ENCODE measurements around the gene PNRC1.
"Not testable (repeated sequence)": the region's sequence is repeated elsewhere in the genome, so short reads cannot be mapped to it uniquely, and the experiment has no call there.

The PNRC1 gene

DNA sequence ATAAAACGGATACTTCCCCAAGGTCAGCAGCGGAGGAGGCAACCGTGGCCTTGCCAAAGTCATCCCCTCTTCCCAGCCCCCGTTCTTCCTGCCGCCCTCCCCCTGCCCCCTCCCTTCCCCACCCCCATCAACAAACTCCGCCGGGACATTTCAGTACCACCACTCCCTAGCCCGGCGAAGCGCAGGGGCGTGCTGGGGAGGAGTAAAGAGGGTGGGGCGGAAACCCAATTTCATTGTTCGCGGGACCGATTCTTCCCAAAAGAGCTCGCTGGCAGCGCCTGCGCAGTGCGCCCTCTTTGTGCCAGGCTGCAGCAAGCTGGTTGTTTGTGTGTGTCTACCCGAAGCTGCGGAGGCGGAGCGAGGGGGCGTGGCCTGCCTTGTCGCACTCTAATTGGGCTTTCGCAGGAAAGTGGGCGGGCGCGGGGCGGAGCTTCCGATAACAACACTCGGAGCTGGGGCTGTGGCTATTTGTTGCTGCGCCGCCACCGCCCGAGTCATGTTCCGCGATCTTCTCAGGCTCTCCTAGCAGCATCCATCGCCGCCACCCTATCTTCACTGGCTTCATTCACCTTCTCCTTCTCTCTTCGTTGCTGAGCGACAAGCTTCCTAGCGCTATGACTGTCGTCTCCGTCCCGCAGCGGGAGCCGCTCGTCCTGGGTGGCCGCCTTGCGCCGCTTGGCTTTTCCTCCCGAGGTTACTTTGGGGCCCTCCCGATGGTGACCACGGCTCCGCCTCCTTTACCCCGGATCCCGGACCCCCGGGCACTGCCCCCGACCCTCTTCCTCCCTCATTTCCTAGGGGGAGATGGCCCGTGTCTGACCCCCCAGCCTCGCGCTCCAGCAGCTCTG is at the start of gene PNRC1:
Gene PNRC1 (plus strand): TSS at position 471 of the 848 bp plus-strand sequence. CDS start 144 bp downstream, at position 615.
- peak within 1 kb of the TSS; percentile 80 for H3K4me3 ChIP-seq (ENCODE audit: low read depth, low read length)
- DNase-seq (ENCODE audit: low read depth), result peak; percentile 82
- TF ChIP-seq, protein P1, sequence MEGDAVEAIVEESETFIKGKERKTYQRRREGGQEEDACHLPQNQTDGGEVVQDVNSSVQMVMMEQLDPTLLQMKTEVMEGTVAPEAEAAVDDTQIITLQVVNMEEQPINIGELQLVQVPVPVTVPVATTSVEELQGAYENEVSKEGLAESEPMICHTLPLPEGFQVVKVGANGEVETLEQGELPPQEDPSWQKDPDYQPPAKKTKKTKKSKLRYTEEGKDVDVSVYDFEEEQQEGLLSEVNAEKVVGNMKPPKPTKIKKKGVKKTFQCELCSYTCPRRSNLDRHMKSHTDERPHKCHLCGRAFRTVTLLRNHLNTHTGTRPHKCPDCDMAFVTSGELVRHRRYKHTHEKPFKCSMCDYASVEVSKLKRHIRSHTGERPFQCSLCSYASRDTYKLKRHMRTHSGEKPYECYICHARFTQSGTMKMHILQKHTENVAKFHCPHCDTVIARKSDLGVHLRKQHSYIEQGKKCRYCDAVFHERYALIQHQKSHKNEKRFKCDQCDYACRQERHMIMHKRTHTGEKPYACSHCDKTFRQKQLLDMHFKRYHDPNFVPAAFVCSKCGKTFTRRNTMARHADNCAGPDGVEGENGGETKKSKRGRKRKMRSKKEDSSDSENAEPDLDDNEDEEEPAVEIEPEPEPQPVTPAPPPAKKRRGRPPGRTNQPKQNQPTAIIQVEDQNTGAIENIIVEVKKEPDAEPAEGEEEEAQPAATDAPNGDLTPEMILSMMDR (IDR thresholded peaks at IDR 0.05; ENCODE audit: control insufficient read depth, extremely low read depth, insufficient read depth), result no peak

- no peak for DNase-seq (ENCODE audit: low read depth)
- TF ChIP-seq, protein P1 (IDR thresholded peaks at IDR 0.05; ENCODE audit: control insufficient read depth, extremely low read depth, insufficient read depth), result no peak
- H3K4me3 ChIP-seq (ENCODE audit: low read depth, low read length), result no peak overlapping the region
These were observed 48.0 kb upstream of the PNRC1 start for GRCh38 chr6:89032599-89032998.

DNA sequence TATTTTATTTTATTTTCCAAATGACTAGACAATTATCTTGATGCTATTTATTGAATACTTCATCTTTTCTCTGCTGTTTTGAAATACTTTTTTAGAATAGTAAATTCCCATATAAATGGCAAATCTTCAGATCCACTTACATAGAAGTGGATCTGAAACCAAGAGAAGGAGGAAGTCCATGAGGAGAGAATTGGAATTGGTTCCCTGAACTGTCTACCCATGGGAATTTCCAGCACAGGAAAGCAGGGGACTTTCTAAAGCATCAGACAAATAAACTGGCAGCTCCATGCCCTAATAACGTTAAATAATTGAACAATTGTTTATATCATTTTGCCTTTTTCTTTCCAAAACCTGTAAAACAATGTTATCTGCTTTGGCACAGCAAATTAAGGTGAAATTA is 47.1 kb upstream of the PNRC1 start:
- no peak overlapping the region for H3K4me3 ChIP-seq (ENCODE audit: low read depth, low read length)
- TF ChIP-seq, protein P1 (IDR thresholded peaks at IDR 0.05; ENCODE audit: control insufficient read depth, extremely low read depth, insufficient read depth), result no peak
- no peak for DNase-seq (ENCODE audit: low read depth)

GRCh38 chr6:89034116-89034515 is 46.4 kb upstream of the PNRC1 start:
- not testable (repeated sequence) for DNase-seq (ENCODE audit: low read depth); H3K4me3 ChIP-seq (ENCODE audit: low read depth, low read length)

DNA sequence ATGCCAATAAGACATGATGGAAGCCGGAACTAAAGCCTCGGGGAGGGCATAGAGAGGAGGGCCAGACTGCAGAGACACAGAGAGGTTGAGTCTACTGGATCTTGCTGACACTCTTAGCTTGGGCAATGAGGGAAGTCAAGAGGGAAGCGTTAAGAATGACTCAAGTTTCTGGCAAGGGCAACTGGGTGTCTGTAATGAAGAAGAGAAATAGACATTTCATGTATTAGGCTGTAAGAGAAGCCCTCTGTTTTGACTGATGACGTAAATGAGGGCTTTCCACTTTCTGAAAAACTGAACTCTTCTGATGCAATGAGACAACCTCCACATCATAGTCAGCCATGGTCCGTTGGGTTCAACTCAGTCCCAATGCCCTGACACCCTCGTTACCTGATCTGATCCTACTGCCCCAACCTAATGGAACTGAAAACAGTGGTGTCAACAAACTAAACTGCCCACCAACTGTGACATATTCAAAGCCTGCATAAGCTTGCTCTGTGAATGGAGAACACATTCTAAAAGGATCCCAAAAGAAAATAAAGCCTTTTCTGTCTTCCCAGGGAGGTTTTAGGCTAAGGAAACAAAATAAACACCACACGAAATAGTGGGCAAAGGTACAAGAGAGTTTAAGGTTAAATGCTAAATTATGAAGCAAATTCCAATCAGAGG is 45.8 kb upstream of the PNRC1 start:
- H3K4me3 ChIP-seq (ENCODE audit: low read depth, low read length), result no peak overlapping the region
- TF ChIP-seq, protein P1 (IDR thresholded peaks at IDR 0.05; ENCODE audit: control insufficient read depth, extremely low read depth, insufficient read depth), result no peak
- no peak for DNase-seq (ENCODE audit: low read depth)

DNA sequence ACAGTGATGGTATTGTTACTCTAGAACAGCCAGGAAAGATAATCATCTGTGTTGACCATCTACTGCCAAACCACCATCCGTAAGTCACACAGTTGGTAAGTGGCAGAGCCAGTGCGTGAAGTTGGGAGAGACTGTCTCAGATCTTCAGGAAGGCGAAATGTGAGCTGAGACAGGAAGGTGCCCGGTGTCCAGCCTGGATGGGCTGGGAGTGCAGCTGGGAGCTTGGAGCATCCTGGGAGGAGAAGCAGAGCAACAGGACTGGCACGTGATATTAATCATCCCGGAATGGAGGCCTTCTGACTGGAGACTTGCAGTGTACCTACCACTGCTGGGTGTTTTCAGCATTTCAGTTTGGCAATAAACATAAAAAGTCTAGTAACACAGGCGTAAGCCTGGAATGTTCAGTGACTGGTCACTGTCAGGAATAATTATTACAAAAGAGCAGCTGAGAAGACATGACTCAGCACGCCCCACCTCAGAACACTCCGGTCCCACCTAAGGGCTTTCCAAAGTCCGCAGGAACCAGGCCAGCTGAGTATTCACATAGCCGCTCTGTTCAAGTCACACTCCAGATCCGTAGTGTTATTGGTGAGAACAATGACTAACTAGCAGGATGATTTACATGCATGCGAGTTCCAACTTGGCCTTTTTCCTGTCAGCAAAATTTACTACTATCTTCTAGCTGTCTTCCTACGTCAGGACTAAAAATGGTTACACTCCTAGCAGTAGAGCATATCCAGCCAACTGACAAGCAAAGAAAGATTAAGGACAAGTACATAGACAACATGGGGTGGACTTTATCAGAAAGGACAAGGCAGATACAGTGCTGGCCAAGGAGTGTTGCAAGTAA is 45.1 kb upstream of the PNRC1 start:
- no peak for DNase-seq (ENCODE audit: low read depth)
- TF ChIP-seq, protein P1 (IDR thresholded peaks at IDR 0.05; ENCODE audit: control insufficient read depth, extremely low read depth, insufficient read depth), result no peak
- H3K4me3 ChIP-seq (ENCODE audit: low read depth, low read length), result no peak overlapping the region

All from LNCaP clone FGC (cell line).